Hematopoietic multipotent progenitor cell treated with erythropoietin and hydrocortisone succinate and interleukin-3 and kit ligand, for 17 days (in vitro differentiated cells): Measurements from ENCODE around the gene FRRS1L.
A peak's percentile ranks its signal among the peaks of the same experiment; 100 is the strongest.

Experiments
- DNase-seq: peaks from one replicate; pipeline ENCODE4 v3.0.0-alpha.2; 2015; ENCODE audit warnings: low spot score

FRRS1L gene

GRCh38 chr9:109101810-109102209, 65.2 kb downstream of the FRRS1L start:
- DNase-seq, result peak; percentile 57

GRCh38 chr9:109101202-109101595, 65.8 kb downstream of the FRRS1L start:
- DNase-seq, result no peak

DNA sequence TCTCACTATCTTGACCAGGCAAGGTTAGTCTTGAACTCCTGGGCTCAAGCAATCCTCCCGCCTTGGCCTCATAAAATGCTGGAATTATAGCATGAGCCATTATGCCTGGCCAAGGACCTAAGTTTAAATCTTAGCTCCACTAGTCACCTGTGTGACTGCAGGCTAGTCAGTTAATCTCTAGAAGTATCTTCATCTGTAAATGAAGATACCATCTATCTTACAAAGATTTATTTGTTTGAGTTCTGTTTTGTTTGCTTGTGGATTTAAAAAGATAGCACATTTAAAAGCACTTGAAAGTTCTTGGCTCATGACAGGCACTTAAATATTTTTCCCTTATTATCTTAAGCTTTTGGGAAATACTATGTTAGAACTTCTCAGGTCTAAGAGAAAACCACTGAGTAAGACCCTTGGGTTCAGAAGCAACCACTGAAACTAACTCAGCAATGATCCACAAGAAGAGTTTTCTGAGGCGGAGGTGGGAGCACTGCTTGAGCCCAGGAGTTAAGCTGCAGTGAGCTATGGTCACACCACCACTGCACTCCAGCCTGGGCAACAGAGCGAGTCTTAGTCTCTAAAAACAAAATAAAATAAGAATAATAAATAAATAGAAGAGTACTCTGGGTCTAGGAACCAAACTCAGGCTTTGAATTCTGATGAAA, 66.4 kb downstream of the FRRS1L start:
- DNase-seq, result no peak

DNA sequence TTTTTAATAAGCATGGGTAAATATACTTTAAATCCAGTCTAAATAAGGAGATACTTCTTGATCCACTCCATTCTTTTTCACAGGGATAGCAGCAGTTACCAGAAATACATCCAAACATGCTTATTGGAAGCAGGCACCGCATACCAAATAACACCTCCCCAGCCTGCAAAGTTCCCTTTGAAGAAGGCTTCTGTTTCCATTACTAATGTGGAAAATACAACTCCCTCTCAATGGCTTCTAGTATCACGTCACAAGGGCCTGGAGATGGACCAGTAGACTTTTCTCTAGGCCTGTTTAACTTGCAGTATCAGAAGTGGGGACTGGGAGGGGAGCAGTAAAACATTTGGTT, 68.1 kb downstream of the FRRS1L start:
- no peak for DNase-seq

- peak; percentile 83 for DNase-seq
Measured at GRCh38 chr9:109098171-109098959, 68.7 kb downstream of the FRRS1L start.

DNA sequence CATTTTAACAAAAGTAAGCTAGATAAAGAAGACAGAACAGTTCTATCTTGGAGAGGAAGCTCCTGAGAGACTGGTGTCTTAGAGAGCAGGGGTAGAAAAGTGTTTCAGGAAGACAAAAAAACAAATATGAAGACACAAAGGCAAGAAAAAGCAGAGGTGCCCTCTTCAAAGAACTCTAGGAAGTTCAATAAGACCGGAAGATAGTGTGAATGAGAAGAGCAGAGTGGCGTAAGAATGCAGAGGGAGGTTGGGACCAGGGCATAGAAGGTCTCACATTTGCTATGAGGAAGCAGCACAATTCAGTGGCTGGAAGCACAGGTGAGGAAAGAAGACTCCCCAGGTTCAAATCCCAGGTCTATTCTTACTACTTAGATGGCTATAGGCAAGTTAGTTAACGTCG, 69.9 kb downstream of the FRRS1L start:
- no peak for DNase-seq

DNA sequence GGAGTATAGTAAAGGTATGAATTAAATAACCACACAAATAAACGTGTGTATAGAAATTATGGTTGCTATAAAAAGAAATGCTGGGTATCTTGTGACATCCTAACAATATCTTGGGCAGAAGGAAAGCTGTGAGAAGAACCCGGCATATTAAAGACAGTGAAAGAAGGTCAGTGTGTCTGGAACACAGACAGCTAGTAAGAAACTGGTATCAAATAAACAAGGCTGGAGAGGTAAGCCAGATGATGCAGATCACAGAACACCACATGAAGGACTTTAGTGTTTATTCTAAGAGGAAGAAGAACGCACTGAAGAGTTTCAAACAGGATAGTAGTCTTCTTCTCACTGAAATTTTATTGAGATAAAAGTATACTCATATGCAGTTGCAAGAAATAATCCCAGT, 71.7 kb downstream of the FRRS1L start:
- no peak for DNase-seq

DNA sequence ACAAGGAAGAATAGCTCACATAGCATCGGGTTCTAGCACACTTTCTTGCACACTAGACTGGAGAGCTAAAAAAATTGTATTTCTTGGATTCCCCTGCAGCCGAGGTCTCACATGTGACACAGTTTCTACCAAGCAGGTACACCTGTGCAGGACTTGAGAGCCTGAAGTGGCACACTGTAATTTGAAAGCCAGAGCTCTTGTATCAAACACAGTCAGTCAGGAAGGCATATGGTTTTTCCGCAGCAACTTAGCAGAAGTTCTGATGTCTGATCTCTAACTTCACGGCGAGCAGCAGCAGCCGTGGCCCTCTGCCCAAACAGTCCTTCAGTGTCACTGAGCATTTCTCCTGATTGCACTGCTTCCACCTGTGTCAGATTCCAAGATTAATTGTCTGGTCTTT, 72.8 kb downstream of the FRRS1L start:
- DNase-seq, result no peak

- no peak for DNase-seq
Measured at GRCh38 chr9:109092587-109092986, 74.5 kb downstream of the FRRS1L start.

DNA sequence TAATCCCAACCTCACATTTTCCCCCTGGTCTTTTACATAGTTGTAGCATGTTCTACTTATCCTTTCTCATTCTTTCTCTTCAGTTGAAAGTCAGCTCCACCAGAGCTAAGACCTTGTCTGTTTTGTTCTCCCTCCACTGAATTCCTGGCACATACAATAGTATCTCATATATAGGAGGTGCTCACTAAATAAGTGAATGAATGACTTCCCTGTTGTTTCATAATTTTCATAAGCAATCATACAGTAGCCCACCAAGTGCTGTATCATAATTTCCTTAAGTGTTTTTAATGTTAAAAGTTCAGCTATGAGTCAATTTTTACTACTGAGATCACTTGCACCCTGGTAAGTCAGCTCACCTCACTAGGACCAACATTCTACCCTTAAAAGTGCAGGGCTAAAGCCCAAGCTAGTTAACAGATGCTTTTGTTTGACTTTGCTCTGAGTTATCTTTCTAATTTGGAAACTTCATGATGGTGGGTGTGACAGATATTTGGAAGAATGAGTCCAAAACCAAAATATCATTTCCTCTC, 74.9 kb downstream of the FRRS1L start:
- DNase-seq, result no peak

- DNase-seq, result no peak
Measured at GRCh38 chr9:109088221-109088620, 78.8 kb downstream of the FRRS1L start.

DNA sequence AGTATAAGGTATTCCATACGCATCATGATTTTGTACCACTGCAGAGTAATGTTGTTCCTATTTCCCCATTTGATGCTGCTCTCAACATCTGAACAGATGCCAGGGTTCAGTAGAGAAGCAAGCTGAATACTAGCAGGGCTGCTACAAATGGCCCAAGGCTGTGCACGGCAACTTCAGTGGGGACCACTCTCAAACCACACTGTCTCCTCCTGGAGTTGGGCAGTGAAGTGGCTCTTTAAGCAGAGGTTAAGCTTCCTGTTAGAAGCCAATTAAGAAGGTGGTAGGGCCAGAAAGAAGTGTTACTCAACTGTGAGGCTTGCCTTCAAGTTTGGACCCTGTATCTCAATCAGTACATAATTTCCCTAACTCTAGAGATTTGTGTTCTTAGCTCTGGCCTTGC, 79.3 kb downstream of the FRRS1L start:
- no peak for DNase-seq

- DNase-seq, result no peak
Measured at GRCh38 chr9:109086221-109086620, 80.8 kb downstream of the FRRS1L start.

GRCh38 chr9:109085510-109085909, 81.5 kb downstream of the FRRS1L start:
- no peak for DNase-seq

DNA sequence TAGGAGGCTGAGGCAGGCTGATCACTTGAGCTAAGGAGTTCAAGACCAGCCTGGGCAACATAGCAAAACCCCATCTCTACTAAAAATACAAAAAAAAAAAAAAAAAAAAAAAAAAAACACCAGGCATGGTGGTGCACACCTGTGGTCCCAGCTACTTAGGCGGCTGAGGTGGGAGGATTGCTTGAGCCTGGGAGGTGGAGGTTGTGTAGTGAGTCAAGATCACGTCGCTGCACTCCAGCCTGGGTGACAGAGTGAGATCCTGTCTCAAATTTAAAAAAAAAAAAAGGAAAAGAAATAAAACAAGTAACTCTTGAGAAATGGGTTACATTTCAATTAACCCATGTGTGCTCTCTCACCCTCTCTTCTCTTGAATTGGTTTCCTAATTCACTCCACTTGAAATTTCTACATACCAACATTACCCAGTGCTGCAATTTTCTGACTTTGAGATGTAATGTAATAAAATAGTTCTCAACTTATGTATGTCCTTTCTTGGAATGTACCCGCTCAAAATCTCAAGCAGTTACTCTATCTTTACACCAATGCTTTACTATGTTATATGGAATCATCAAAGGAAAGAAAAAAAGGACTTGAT, 83.1 kb downstream of the FRRS1L start:
- DNase-seq, result no peak

DNA sequence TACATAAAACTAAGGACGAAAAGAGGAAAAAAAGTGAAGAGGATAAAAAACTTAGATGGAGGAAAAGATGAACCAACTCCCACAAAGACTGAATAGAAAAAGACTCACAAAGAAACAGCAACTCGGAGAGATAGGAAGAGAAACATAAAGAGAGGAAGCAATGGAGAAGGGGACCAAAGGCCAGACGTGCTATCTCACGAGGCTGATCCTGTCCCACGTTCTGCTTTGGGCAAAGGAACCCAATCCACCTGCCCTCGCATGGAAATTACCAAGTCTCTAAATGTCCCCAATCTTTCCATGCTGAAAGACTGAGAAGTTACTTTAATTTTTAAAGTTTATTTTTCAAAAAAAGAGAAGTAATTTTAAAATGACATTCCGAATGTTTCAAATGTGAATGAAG, 83.9 kb downstream of the FRRS1L start:
- no peak for DNase-seq

DNA sequence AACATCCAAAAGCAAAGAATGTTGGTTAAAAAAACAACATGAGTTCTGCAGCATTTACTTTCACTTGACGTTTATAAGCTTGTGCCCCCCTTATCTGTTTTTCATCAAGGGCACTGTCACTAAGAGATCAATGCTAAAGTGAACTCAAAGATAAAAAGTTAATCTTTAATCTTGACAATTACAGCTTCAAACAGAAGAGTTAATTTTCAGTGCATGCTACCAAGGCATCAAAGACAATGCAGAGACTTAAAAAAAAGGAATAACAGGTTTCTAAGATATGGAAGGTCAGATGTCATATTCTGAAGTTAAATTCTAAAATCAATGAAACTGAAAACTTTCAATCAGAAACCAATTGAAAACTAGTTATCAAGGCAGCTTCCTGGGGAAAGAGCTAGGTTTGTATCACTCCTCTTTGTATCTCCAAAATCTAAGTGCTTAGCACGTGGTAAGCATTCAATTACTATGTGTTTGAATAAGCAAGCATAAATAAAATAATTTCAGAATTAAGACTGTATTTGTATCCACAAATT, 84.9 kb downstream of the FRRS1L start:
- DNase-seq, result no peak
